NCI-H1048 (cell line): ENCODE results near the gene SIRPB2.

Experiments
- DNase-seq: peaks from one replicate; lab custom pipeline; 2025; lab: John Stamatoyannopoulos, UW

The SIRPB2 gene

DNA sequence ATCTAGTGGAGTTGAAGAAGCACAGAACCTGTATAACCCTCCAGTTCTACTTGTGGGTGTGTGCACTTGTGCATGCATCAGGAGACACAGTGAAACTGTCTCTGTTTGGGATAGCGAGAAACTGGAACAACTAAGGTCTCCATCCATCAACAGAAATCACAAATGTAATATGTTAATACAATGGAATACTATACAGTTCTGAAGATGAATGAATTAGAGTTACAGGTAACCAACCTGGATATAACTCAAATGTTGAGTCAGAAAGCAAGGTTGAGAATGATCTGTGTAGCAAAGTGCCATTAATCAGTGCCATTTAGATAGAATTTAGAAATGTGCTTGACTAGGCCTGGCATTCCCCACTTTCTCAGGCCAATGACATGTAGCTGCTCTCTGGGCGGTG lies 20.0 kb downstream of the SIRPB2 start:
- no peak for DNase-seq

DNA sequence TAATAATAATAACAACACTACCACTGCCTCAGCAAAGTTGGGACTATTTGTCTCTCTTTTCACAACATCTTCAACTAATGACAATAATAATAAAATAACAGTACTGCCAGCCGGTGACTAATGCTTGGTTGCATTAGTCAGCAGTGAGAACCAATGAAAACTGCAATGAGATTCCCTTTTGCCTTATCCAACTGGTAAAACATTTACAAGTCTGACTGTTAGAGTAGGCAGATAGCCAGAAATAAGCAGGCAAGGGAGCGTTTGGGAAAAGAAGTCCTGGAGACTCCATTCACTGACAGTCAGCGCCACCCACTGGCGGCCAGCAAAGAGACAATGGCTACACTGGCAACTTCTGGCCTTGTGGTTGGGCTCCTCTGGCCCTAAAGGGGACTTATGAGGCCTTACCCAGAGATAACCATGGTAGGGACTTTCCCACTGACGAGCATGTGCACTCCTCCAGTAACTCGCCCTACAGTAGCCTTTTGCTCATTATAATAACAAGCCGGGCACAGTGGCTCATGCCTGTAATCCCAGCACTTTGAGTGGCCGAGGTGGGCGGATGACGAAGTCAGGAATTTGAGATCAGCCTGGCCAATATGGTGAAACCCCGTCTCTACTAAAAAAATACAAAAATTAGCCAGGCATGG lies 21.2 kb downstream of the SIRPB2 start:
- peak; percentile 19 for DNase-seq

- DNase-seq: no peak
Observed at GRCh38 chr20:1469306-1469905, 21.8 kb downstream of the SIRPB2 start.

- no peak for DNase-seq
Observed at GRCh38 chr20:1468117-1468624, 23.0 kb downstream of the SIRPB2 start.

DNA sequence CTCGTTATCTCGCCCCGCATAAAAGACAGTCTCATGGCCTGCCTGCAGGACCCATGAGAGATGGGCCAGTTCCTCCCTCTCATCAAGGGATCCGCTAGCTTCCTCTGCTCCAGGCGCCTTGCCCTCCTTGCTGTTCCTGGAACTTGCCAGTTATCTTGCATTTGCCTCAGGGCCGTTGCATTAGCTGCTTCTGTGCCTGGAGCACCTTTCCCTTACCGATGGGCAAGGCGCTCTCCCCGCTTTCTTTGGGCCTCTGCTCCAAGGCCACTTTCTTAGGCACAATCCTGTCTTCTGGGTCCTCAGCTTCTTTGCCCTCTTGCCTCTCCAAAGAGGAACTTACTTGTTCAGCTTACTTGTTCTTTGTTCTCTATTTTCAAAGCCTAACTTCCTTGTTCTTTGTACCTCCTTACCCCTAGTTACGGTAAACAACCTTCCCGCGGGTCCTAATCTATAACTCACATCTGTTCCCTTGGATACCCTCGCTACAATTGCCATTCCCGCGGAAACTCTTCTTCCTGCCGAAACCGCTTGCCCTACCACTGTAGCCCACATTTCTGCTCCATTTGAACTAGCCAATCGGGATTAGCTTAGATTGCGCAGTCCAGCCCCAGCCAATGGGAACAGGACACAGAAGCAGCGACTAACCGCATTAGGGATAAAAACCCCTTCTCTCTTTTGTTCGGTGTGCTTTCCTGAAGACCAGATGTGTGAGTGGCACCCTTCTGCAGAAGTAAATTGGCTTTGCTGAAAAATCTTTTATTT lies 23.7 kb downstream of the SIRPB2 start:
- DNase-seq: no peak

- DNase-seq: no peak
Observed at GRCh38 chr20:1467082-1467354, 24.2 kb downstream of the SIRPB2 start.

- peak; percentile 85 for DNase-seq
Observed at GRCh38 chr20:1466211-1467081, 24.8 kb downstream of the SIRPB2 start, which contains the start of gene NSFL1C. NSFL1C (minus strand) TSS chr20:1466849; CDS start chr20:1466824, 25 bp downstream.

DNA sequence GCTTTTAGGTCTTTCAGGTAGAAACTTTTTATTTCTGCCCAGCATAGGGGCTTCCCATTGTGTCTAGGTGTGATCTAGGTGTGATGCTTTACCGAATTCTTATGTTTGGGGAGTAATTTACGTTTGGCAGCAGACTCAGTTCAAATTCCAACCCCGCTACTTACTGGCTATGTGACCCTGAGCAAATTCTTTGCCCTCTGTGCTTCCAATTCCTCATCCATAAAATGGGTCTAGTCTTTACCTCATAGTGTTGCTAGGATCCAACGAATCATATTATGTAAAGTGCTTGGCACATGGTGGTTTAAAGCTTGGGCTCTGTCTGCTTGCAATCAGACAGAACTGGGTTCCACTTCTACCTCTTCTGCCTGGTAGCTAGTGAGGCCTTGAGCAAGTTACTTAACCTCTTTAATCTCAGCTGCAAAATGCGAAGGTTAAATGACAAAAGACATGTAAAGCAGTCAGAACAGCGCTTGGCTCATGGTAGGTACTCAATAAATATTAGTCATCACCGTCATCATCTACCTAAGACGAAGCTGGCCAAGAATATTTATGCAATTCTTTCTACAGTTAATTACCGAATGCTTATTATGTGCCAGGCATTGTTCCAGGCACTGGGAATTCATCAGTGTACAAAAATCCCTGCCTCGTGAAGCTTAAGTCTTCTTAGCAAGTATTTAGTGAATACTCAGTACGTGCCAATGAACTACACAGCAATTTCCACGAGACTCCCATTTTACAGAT lies 25.6 kb downstream of the SIRPB2 start:
- no peak for DNase-seq

GRCh38 chr20:1463971-1464570 lies 27.1 kb downstream of the SIRPB2 start:
- DNase-seq: no peak

DNA sequence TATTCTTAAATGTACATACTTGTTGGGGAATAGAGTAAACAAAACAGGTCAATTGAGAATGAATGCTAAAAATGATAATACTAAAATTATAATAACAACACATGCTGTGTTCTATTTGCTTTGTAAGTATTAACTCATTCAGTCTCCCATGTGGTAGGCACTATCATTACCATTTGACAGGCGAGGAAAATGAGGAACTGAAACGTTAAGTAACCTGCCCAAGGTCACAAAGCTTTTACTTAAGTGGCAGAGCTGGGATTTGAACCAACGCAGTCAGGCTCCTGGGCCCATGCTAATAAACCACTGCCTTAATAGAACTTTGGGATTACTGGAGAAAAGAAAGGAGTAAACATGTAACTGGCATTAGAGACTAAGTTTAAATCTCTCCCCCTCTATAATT lies 28.4 kb downstream of the SIRPB2 start:
- no peak for DNase-seq

DNA sequence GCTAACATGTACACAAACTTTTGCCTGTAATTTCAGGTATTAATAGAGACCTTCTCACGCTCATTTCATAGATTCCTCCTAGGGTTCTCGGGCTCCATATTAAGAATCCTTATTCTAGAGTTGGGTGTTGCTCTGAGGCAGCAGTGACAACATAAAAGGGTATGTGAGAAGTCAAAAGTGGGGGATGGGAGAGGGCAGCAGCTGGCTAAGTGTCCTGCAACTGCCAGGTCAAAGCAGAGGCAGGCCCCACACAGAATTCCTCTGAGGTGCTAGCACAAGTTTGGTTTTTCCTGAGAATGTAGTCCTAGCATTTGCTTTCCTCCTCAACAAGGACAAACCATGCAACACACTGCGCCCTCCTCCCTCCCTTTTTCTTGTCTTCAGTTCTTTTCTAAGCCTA lies 29.2 kb downstream of the SIRPB2 start:
- no peak for DNase-seq

GRCh38 chr20:1460275-1460674 lies 30.9 kb downstream of the SIRPB2 start:
- DNase-seq: no peak

GRCh38 chr20:1457992-1458391 lies 33.2 kb downstream of the SIRPB2 start:
- no peak for DNase-seq

GRCh38 chr20:1456300-1456699 lies 34.9 kb downstream of the SIRPB2 start:
- DNase-seq: no peak

DNA sequence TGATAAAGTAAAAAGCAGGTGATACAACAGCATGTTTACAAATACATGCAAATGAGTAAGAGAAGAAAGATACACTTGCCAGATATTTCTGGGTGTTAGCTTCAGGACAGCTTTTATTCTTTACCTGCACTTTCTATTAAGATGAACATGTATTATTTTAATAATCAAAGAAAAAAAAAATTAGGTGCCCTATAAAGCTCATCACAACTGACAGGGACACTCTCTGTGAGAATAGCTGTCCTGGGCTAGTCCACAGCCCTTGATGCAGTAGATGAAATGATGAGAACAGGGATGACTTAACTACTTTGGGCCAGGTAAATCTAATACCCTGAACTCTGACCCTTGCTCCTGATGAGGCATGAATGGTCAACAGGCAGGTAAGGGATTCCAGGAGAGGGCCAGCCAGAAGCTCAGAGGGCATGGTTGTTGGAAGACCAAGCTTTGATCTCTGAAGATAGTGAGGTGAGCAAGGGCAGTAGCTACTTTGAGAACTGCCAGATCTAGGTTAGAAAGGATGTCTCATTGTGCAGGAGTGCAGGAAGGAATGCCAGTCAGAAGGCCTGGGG lies 40.2 kb downstream of the SIRPB2 start:
- DNase-seq: no peak

GRCh38 chr20:1449370-1449769 lies 41.9 kb downstream of the SIRPB2 start:
- no peak for DNase-seq

DNA sequence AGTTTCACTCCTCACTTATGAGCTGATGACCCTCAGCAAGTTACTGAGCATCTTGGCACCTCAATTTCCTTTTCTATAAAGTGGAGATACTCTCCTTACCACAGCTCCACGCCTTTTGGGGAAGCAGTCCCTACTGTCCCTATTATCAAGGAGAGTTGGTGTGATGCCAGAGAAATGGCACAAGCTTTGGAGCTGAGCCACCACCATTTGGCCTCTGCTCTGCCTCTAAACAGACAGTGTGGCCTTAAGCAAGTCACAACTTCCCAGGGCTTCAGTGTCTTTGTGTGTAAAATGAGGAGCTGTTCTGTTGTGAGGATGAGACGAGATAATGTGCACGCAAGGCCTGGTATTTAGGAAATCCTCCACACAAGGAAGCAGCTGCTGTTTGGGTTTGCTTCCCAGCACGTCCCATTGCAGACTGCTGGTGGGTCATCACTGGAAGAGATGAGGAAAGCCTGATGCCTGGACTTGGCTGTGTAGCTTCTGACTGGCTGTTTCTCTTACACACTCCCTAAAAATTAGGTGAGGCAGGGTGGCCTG lies 43.1 kb downstream of the SIRPB2 start:
- no peak for DNase-seq

DNA sequence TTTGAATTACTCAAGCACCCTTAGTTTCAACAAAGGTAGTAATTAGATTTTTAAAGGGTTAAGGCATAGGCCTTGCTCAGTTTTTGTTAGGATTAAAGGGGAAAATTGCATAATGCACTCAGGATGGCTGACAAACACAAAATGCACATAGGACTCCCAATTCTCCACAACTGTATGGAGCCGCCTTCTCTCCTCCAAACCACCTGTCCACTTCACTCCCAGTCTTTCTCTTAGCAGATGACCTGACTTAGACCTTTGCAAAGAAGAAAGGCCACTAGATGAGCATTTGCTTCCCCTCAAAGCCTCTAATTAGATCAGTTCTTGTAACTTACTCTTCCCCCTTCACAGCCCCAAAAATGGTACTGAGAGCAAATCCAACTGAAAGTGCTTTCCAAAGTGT lies 44.7 kb downstream of the SIRPB2 start:
- no peak for DNase-seq

- DNase-seq: no peak
Observed at GRCh38 chr20:1443085-1443484, 48.1 kb downstream of the SIRPB2 start.

DNA sequence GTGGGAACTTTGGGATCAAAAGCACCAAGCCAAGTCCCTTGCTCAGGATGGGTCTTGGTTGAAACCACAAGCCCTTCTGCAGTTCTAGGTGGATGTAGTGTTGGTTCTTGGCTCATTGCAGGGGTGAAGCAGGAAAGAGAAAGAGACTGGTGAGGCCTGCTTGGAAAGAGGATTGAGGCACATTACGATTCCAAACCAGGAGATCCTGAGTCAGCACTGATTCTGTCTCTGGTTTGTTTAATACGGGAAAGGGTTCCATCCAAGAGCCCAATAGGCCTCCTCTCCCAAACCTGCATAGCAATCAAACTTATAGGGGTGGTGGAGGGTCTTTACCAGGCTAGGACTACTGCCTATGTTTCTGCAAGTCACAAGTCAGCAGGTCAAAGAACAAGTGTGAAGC lies 48.9 kb downstream of the SIRPB2 start:
- no peak for DNase-seq

DNA sequence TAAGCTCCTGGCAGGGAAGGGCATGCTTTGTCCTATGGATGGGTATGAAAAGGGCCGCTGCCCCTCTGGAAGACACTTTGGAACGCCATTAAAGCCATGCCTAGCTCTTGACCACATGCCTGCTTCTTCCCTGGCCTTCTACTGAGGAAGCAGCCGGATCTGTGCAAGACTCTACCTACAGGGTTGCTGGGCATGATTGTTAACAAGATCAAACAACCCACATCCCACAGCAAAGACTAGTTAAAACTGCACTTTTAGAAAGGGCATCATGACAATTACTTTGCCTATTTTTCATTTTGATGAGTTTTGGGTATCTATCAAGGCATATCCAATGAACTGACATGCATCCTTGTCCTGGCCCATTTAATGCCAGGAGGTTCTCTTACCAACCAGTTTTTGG lies 50.1 kb downstream of the SIRPB2 start:
- no peak for DNase-seq
